Fibroblast of lung (primary cell): ENCODE measurements around the gene PIK3C2G. TPM values are rescaled to one million over a fixed set of nuclear protein-coding genes. Genes with fewer than 3 reads are reported as not detected.

Experiments
- DNase-seq, 2 donors: peaks; one replicate each; pipeline versions ENCODE4 v3.0.0 to v3.0.0-alpha.2; 2010; ENCODE audit warnings: low read depth in 2 of 2
- H2AFZ ChIP-seq: 2 replicates; pipeline ENCODE4 v1.5.1; 2012; ENCODE audit warnings: low read length, control low read depth, inconsistent platforms
- H3K27ac ChIP-seq: 2 replicates; pipeline ENCODE4 v1.5.1; 2011; ENCODE audit warnings: low read length, control low read depth; ENCODE audit not compliant: insufficient read depth
- H3K27me3 ChIP-seq: 2 replicates; pipeline ENCODE4 v1.5.1; 2011; ENCODE audit warnings: mild to moderate bottlenecking, low read length; ENCODE audit not compliant: control insufficient read depth, insufficient read depth
- H3K36me3 ChIP-seq: 2 replicates; pipeline ENCODE4 v1.5.1; 2011; ENCODE audit warnings: low read length; ENCODE audit not compliant: control insufficient read depth, insufficient read depth
- H3K4me1 ChIP-seq: 2 replicates; pipeline ENCODE4 v1.5.1; 2011; ENCODE audit warnings: low read length; ENCODE audit not compliant: control insufficient read depth, insufficient read depth; ENCODE audit errors: extremely low read depth
- H3K4me2 ChIP-seq: 2 replicates; pipeline ENCODE4 v1.5.1; 2011; ENCODE audit warnings: low read length, control low read depth; ENCODE audit not compliant: insufficient read depth; ENCODE audit errors: extremely low read depth
- H3K4me3 ChIP-seq, 4 experiments: fragments of 200-600 bp in 1 of 4; sonication (generic) in 1 of 4; replicated peaks in 1 of 4; 2 replicates each; pipeline ENCODE4 v1.5.1; 2011 to 2016; ENCODE audit warnings: low read length in 4 of 4, low read depth in 3 of 4, mild to moderate bottlenecking in 3 of 4, control low read depth in 2 of 4, inconsistent platforms in 1 of 4, mixed read lengths in 1 of 4; ENCODE audit not compliant: insufficient read depth in 1 of 4; ENCODE audit errors: control extremely low read depth in 1 of 4
- H3K79me2 ChIP-seq: 2 replicates; pipeline ENCODE4 v1.5.1; 2012; ENCODE audit warnings: mild to moderate bottlenecking, low read length, inconsistent platforms; ENCODE audit not compliant: control insufficient read depth, insufficient read depth
- H3K9ac ChIP-seq: 2 replicates; pipeline ENCODE4 v1.5.1; 2011; ENCODE audit warnings: mild to moderate bottlenecking, low read length, control low read depth; ENCODE audit not compliant: insufficient read depth
- H3K9me3 ChIP-seq: 2 replicates; pipeline ENCODE4 v1.5.1; 2012; ENCODE audit warnings: low read depth, low read length; ENCODE audit not compliant: control insufficient read depth, insufficient read depth
- H4K20me1 ChIP-seq: 2 replicates; pipeline ENCODE4 v1.5.1; 2011; ENCODE audit warnings: low read length; ENCODE audit not compliant: control insufficient read depth, insufficient read depth; ENCODE audit errors: extremely low read depth
- EZH2 ChIP-seq: IDR thresholded peaks from 2 replicates; pipeline ENCODE4 v1.5.1; 2012; ENCODE audit warnings: low read length, control low read depth, mild to moderate bottlenecking; ENCODE audit errors: missing control alignments
- polyA plus RNA-seq, 2 donors: library from polyadenylated mRNA; depleted of rRNA in 1 of 2; stranded (reverse) in 1 of 2; unstranded in 1 of 2; fragments of >200 nt; gene quantifications; 2 replicates each; pipeline ENCODE4 v1.2.1, GENCODE V29; 2011 to 2012; ENCODE audit warnings: missing spikeins in 1 of 2
- total RNA-seq: library from RNA; depleted of rRNA; stranded (reverse); fragments of >200 nt; gene quantifications from 2 replicates; pipeline ENCODE4 v1.2.1, GENCODE V29; 2014
- TF ChIP-seq, protein P1 (sequence below), 2 donors: IDR thresholded peaks in 1 of 2; conservative IDR thresholded peaks in 1 of 2; 1 replicate in 1 of 2; 2 replicates in 1 of 2; pipeline ENCODE4 v1.5.1; 2011 to 2012; ENCODE audit warnings: low read length in 2 of 2, control low read depth in 1 of 2, inconsistent platforms in 1 of 2, low read depth in 1 of 2, mild to moderate bottlenecking in 1 of 2

Gene PIK3C2G
- total and polyA plus RNA-seq, 2 donors (not counting 1 experiment from before 2014, with no cell fraction given): not detected

DNA sequence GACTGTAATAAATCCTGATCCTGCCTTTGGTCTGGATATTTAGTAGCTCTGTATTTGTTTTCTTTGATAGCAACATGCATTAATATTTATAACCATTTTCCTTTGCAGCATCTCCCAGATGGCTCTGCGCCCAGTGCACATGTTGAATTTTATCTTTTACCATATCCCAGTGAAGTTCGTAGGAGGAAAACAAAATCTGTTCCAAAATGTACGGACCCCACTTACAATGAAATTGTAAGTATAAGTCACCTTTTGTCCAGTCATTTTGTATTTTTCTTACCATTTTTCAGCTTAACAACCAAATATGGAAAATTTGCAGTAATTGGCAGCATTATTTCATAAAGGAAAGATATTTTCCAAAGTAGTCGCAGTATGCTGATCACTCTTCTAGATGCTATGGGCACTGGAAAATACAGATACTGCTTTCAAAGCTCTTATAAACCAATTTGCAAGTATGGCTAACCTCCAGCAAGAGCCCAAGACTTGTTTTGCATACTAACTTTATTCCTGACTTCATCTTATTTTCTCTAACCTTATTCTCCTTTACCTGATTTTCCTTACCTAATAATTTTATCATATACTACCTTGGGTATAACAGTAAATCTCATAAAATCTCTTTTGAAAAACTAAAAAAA lies 379.1 kb downstream of the PIK3C2G start:
- Histone ChIP-seq H3K9me3 (no peaks in the 10 kb centered on the region), H4K20me1 (no peaks in the 10 kb centered on the region), H2AFZ (no peak overlapping the region), H3K4me3 (no peak overlapping the region), H3K79me2 (no peaks in the 10 kb centered on the region), H3K9ac (no peak overlapping the region), H3K36me3 (no peaks in the 10 kb centered on the region), H3K4me2 (no peak overlapping the region), H3K27me3 (no peaks in the 10 kb centered on the region), H3K4me1 (no peaks in the 10 kb centered on the region), H3K27ac (no peak overlapping the region)
- TF ChIP-seq EZH2: no peak
- TF ChIP-seq, protein P1, sequence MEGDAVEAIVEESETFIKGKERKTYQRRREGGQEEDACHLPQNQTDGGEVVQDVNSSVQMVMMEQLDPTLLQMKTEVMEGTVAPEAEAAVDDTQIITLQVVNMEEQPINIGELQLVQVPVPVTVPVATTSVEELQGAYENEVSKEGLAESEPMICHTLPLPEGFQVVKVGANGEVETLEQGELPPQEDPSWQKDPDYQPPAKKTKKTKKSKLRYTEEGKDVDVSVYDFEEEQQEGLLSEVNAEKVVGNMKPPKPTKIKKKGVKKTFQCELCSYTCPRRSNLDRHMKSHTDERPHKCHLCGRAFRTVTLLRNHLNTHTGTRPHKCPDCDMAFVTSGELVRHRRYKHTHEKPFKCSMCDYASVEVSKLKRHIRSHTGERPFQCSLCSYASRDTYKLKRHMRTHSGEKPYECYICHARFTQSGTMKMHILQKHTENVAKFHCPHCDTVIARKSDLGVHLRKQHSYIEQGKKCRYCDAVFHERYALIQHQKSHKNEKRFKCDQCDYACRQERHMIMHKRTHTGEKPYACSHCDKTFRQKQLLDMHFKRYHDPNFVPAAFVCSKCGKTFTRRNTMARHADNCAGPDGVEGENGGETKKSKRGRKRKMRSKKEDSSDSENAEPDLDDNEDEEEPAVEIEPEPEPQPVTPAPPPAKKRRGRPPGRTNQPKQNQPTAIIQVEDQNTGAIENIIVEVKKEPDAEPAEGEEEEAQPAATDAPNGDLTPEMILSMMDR (conservative IDR thresholded peaks at IDR 0.05 in 1 of 2, IDR thresholded peaks at IDR 0.05 in 1 of 2; ENCODE audit: low read depth in 1 of 2, low read length in 2 of 2): no peak
- no peak for DNase-seq

DNA sequence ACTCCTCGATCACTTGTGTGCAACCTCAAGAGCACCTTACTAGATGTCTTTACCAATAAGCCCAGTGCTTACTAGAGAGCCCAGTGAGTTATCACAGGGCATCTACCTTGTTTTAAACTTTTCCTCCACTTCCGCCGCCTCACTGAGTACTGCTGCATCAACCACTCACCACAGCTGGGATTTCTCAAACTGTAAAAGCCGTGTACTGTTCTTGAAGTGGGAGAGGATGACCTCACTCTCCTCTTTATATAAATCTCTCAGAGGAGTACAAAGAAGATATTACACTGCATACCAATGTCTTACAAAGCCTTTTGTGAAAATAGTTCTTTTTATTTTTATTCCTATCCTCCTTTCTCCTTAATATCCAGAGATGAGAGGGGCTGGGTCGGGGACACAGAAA lies 382.4 kb downstream of the PIK3C2G start:
- H4K20me1 ChIP-seq: no peaks in the 10 kb centered on the region
- H3K36me3 ChIP-seq: no peaks in the 10 kb centered on the region
- H2AFZ ChIP-seq: peak overlapping the region; percentile 31
- H3K27ac ChIP-seq: no peak overlapping the region
- DNase-seq: peak; percentile 74 to 89
- H3K4me3 ChIP-seq: no peak overlapping the region
- H3K4me1 ChIP-seq: no peaks in the 10 kb centered on the region
- H3K4me2 ChIP-seq: no peak overlapping the region
- TF ChIP-seq EZH2: no peak
- TF ChIP-seq, protein P1 (conservative IDR thresholded peaks at IDR 0.05 in 1 of 2, IDR thresholded peaks at IDR 0.05 in 1 of 2; ENCODE audit: low read depth in 1 of 2, low read length in 2 of 2): no peak
- H3K9me3 ChIP-seq: no peaks in the 10 kb centered on the region
- H3K79me2 ChIP-seq: no peaks in the 10 kb centered on the region
- H3K27me3 ChIP-seq: no peaks in the 10 kb centered on the region
- no peak overlapping the region for H3K9ac ChIP-seq

DNA sequence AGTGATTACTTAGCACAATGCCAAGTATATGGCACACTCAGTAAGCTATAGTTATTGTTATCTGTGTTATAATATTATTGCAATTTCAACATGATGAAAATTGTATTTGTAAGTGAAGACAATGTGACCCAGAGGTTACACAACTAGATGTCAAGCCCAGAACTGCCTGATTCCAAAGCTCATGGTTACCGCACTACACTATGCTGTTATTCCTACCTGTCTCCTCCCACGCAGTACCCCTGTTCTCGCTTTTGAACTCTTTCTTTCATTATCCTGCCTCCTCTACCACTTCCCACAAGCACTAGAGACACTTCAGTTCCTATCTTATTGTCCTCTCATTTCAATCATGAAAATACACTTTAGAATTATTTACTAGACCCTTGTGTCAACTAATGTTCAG lies 383.2 kb downstream of the PIK3C2G start:
- TF ChIP-seq EZH2: no peak
- TF ChIP-seq, protein P1 (conservative IDR thresholded peaks at IDR 0.05 in 1 of 2, IDR thresholded peaks at IDR 0.05 in 1 of 2; ENCODE audit: low read depth in 1 of 2, low read length in 2 of 2): no peak
- H3K36me3 ChIP-seq: no peaks in the 10 kb centered on the region
- no peaks in the 10 kb centered on the region for H4K20me1 ChIP-seq
- no peaks in the 10 kb centered on the region for H3K27me3 ChIP-seq
- no peak for DNase-seq
- no peak overlapping the region for H3K4me3 ChIP-seq
- H3K4me2 ChIP-seq: no peak overlapping the region
- no peaks in the 10 kb centered on the region for H3K9me3 ChIP-seq
- no peaks in the 10 kb centered on the region for H3K4me1 ChIP-seq
- no peak overlapping the region for H3K9ac ChIP-seq
- no peak overlapping the region for H3K27ac ChIP-seq
- H3K79me2 ChIP-seq: no peaks in the 10 kb centered on the region
- no peak overlapping the region for H2AFZ ChIP-seq
